Endothelial cell (in vitro differentiated cells): ENCODE results near the gene TXLNB. TPM values are rescaled to one million over a fixed set of nuclear protein-coding genes. Genes with fewer than 3 reads are reported as not detected.

ENCODE experiments used
- DNase-seq: peaks from one replicate; pipeline ENCODE4 v3.0.0; 2021; ENCODE audit warnings: low spot score
- H3K27ac Mint-ChIP-seq: one replicate; pipeline ENCODE4 v1.8.0; 2021; ENCODE audit warnings: mixed read lengths, inconsistent platforms; ENCODE audit not compliant: unreplicated experiment
- H3K27me3 Mint-ChIP-seq: one replicate; pipeline ENCODE4 v1.8.0; 2021; ENCODE audit warnings: mild to moderate bottlenecking, moderate library complexity, mixed read lengths, inconsistent platforms; ENCODE audit not compliant: unreplicated experiment
- H3K36me3 Mint-ChIP-seq: one replicate; pipeline ENCODE4 v1.8.0; 2021; ENCODE audit warnings: mild to moderate bottlenecking, low read depth, mixed read lengths, inconsistent platforms; ENCODE audit not compliant: unreplicated experiment
- H3K4me1 Mint-ChIP-seq: one replicate; pipeline ENCODE4 v1.8.0; 2021; ENCODE audit warnings: mild to moderate bottlenecking, mixed read lengths, inconsistent platforms; ENCODE audit not compliant: unreplicated experiment
- H3K4me3 Mint-ChIP-seq: one replicate; pipeline ENCODE4 v1.8.0; 2021; ENCODE audit warnings: mild to moderate bottlenecking, mixed read lengths, inconsistent platforms; ENCODE audit not compliant: unreplicated experiment
- H3K9me3 Mint-ChIP-seq: one replicate; pipeline ENCODE4 v1.8.0; 2021; ENCODE audit warnings: mixed read lengths, inconsistent platforms; ENCODE audit not compliant: unreplicated experiment
- CTCF ChIP-seq: fragments of 200-600 bp; sonication (generic); IDR thresholded peaks from one replicate; pipeline ENCODE4 v1.5.0; 2021; ENCODE audit warnings: antibody characterized with exemption; ENCODE audit not compliant: unreplicated experiment
- total RNA-seq: library from RNA; stranded (reverse); fragmentation: NEBNext Ultra II Directional; extraction: Animal tissue kit (Norgen Biotek cat#: 25700); gene quantifications from one replicate; pipeline ENCODE4 v1.2.1, GENCODE V29; 2021; ENCODE audit not compliant: unreplicated experiment

TXLNB gene
- total RNA-seq, 1 donor from 2014 or later: 0.41 TPM

GRCh38 chr6:139330306-139330705 is 38.5 kb upstream of the TXLNB start:
- Mint-ChIP-seq H3K4me1 (peaks cover 3% of the 10 kb centered on the region), H3K27me3 (no peaks in the 10 kb centered on the region), H3K4me3 (no peak overlapping the region), H3K27ac (no peak overlapping the region), H3K9me3 (no peaks in the 10 kb centered on the region), H3K36me3 (no peaks in the 10 kb centered on the region)
- DNase-seq: no peak
- TF ChIP-seq CTCF: no peak

- Mint-ChIP-seq H3K27ac (no peak overlapping the region), H3K4me1 (no peaks in the 10 kb centered on the region)
Observed at GRCh38 chr6:139329224-139329623, 37.4 kb upstream of the TXLNB start.

GRCh38 chr6:139327038-139327437 is 35.2 kb upstream of the TXLNB start:
- Mint-ChIP-seq H3K4me1 (peaks cover 9% of the 10 kb centered on the region), H3K27me3 (no peaks in the 10 kb centered on the region), H3K9me3 (no peaks in the 10 kb centered on the region), H3K36me3 (no peaks in the 10 kb centered on the region), H3K27ac (no peak overlapping the region), H3K4me3 (no peak overlapping the region)
- no peak for DNase-seq
- TF ChIP-seq CTCF: no peak

More at GRCh38 chr6:139329224-139329623, 37.4 kb upstream of the TXLNB start:
- no peak for DNase-seq
- Mint-ChIP-seq H3K4me3 (no peak overlapping the region), H3K27me3 (no peaks in the 10 kb centered on the region), H3K36me3 (no peaks in the 10 kb centered on the region), H3K9me3 (no peaks in the 10 kb centered on the region)
- no peak for TF ChIP-seq CTCF

GRCh38 chr6:139325686-139326085 is 33.9 kb upstream of the TXLNB start:
- H3K9me3 Mint-ChIP-seq: no peaks in the 10 kb centered on the region
- DNase-seq: no peak
- no peak for TF ChIP-seq CTCF
- no peak overlapping the region for H3K27ac Mint-ChIP-seq
- no peaks in the 10 kb centered on the region for H3K36me3 Mint-ChIP-seq
- H3K4me1 Mint-ChIP-seq: peaks cover 9% of the 10 kb centered on the region
- no peak overlapping the region for H3K4me3 Mint-ChIP-seq
- no peaks in the 10 kb centered on the region for H3K27me3 Mint-ChIP-seq

- H3K27me3 Mint-ChIP-seq: no peaks in the 10 kb centered on the region
Observed at GRCh38 chr6:139325125-139325524, 33.3 kb upstream of the TXLNB start.

More at GRCh38 chr6:139325125-139325524, 33.3 kb upstream of the TXLNB start:
- Mint-ChIP-seq H3K4me3 (no peak overlapping the region), H3K4me1 (peaks cover 9% of the 10 kb centered on the region), H3K9me3 (no peaks in the 10 kb centered on the region), H3K27ac (no peak overlapping the region), H3K36me3 (no peaks in the 10 kb centered on the region)
- DNase-seq: no peak
- TF ChIP-seq CTCF: no peak
